Naive thymus-derived CD4-positive, alpha-beta T cell (primary cell): ENCODE data around the gene ACAD10. TPM values are rescaled to one million over a fixed set of nuclear protein-coding genes. Genes with fewer than 3 reads are reported as not detected.
"Not testable (repeated sequence)": the region's sequence is repeated elsewhere in the genome, so short reads cannot be mapped to it uniquely, and the experiment has no call there.

Source experiments
- ATAC-seq: fragments of 150-1000 bp; cut with Tn5 transposase; 2 replicates; pipeline ENCODE4 v1.10.0; 2021; ENCODE audit warnings: mild to moderate bottlenecking, moderate library complexity
- CTCF ChIA-PET: fragments of 350-600 bp; sonication (Branson Sonifier 250); formaldehyde crosslinking; loops from one replicate; lab custom pipeline; 2021; ENCODE audit warnings: antibody characterized with exemption; lab: Charles Lee
- POLR2A ChIA-PET: fragments of 350-600 bp; sonication (Branson Sonifier 250); formaldehyde crosslinking; loops from one replicate; lab custom pipeline; 2021; ENCODE audit warnings: antibody characterized with exemption, inconsistent platforms; lab: Charles Lee
- DNase-seq, 9 donors: peaks; one replicate each; pipeline versions ENCODE4 v3.0.0 to v3.0.0-alpha.2; 2020 to 2022; ENCODE audit warnings: mixed read lengths in 1 of 9
- H3K27ac ChIP-seq: one replicate; pipeline ENCODE4 v1.7.0; 2013; ENCODE audit warnings: mild to moderate bottlenecking, low read depth, low read length, moderate library complexity
- H3K27me3 ChIP-seq, 2 donors: one replicate each; pipeline ENCODE4 v1.7.0; 2013; ENCODE audit warnings: low read length in 2 of 2, mild to moderate bottlenecking in 2 of 2, moderate library complexity in 2 of 2; ENCODE audit not compliant: control insufficient read depth in 2 of 2, insufficient read depth in 2 of 2
- H3K36me3 ChIP-seq, 3 experiments: 1 replicate in 2 of 3; 2 replicates in 1 of 3; pipeline ENCODE4 v1.7.0; 2013; ENCODE audit warnings: low read length in 3 of 3, mild to moderate bottlenecking in 3 of 3, moderate library complexity in 1 of 3; ENCODE audit not compliant: insufficient read depth in 3 of 3, control insufficient read depth in 2 of 3
- H3K4me1 ChIP-seq, 2 donors: one replicate each; pipeline ENCODE4 v1.7.0; 2013; ENCODE audit warnings: low read length in 2 of 2, mild to moderate bottlenecking in 2 of 2, moderate library complexity in 1 of 2; ENCODE audit not compliant: control insufficient read depth in 2 of 2, insufficient read depth in 2 of 2
- H3K4me3 ChIP-seq: 2 replicates; pipeline ENCODE4 v1.7.0; 2013; ENCODE audit warnings: mild to moderate bottlenecking, low read length
- H3K9me3 ChIP-seq, 3 experiments: 1 replicate in 2 of 3; 2 replicates in 1 of 3; pipeline ENCODE4 v1.7.0; 2013; ENCODE audit warnings: low read length in 3 of 3; ENCODE audit not compliant: control insufficient read depth in 2 of 3
- H3K27ac Mint-ChIP-seq, 9 donors: one replicate each; pipeline ENCODE4 v1.8.0; 2020 to 2022; ENCODE audit warnings: mixed read lengths in 9 of 9, mild to moderate bottlenecking in 8 of 9, moderate library complexity in 5 of 9, inconsistent platforms in 2 of 9
- H3K27me3 Mint-ChIP-seq, 5 donors: one replicate each; pipeline ENCODE4 v1.8.0; 2021 to 2022; ENCODE audit warnings: mixed read lengths in 5 of 5, mild to moderate bottlenecking in 1 of 5
- H3K36me3 Mint-ChIP-seq, 5 donors: one replicate each; pipeline ENCODE4 v1.8.0; 2020 to 2022; ENCODE audit warnings: mixed read lengths in 5 of 5, mild to moderate bottlenecking in 3 of 5, inconsistent platforms in 1 of 5
- H3K4me1 Mint-ChIP-seq, 7 donors: one replicate each; pipeline ENCODE4 v1.8.0; 2020 to 2022; ENCODE audit warnings: mixed read lengths in 7 of 7, mild to moderate bottlenecking in 3 of 7, inconsistent platforms in 1 of 7
- H3K4me3 Mint-ChIP-seq, 10 donors: one replicate each; pipeline ENCODE4 v1.8.0; 2020 to 2022; ENCODE audit warnings: mild to moderate bottlenecking in 10 of 10, mixed read lengths in 10 of 10, moderate library complexity in 6 of 10, inconsistent platforms in 2 of 10
- H3K9me3 Mint-ChIP-seq, 11 donors: one replicate each; pipeline ENCODE4 v1.8.0; 2020 to 2022; ENCODE audit warnings: mixed read lengths in 11 of 11, mild to moderate bottlenecking in 4 of 11, inconsistent platforms in 1 of 11, moderate library complexity in 1 of 11
- intact Hi-C, 2 donors: fragments of 100-400 bp; cut with micrococcal nuclease; formaldehyde crosslinking; loops; one replicate each; pipeline ENCODE4 v1.15.1; 2023
- polyA plus RNA-seq, 2 donors: library from polyadenylated mRNA; unstranded; fragments of 300-500 nt; fragmentation: Illumina TruSeq; gene quantifications; one replicate each; pipeline ENCODE4 v1.2.3, GENCODE V29; 2021
- total RNA-seq, 6 experiments: library from RNA in 5 of 6; stranded (reverse) in 5 of 6; gene quantifications; 1 replicate in 5 of 6; 2 replicates in 1 of 6; pipeline ENCODE4 v1.2.3 and lab custom pipeline; 2021 to 2026

Gene ACAD10
- total and polyA plus RNA-seq, 7 experiments from 2014 or later: 10.4 to 65.3 (median 31.3) TPM

DNA sequence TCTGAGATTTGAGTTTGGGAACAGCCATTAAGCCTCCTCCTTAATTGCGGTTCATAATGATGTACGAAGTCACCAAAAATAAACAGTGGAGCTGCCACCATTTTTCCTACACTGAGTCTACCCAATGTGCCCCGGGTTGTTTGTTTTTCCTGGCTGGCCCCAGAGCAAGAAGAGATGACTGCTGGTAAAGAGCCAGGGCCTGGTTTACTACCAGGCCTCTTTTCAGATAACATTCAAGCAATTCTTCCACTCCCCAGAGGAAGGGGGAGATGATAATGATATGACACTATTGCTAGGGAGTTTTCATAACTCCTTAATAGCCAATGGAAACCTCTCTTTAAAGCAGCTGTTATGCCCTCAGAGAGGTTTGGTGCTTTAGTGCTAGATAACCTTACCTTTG lies 42.4 kb upstream of the ACAD10 start:
- intact Hi-C loops: loop anchor here in 1 of 2 donors (10.0 kb wide), 1 partner anchor 49 kb away; the partner anchor contains the start of gene ATXN2
- H3K27me3 ChIP-seq: no peaks in the 10 kb centered on the region
- no peaks in the 10 kb centered on the region for H3K4me1 ChIP-seq
- H3K27ac ChIP-seq: no peak overlapping the region
- H3K27me3 Mint-ChIP-seq: no peaks in the 10 kb centered on the region
- no peak overlapping the region for H3K27ac Mint-ChIP-seq
- peaks cover 15 to 57% (median 19%) of the 10 kb centered on the region in 3 experiments for H3K36me3 ChIP-seq
- H3K36me3 Mint-ChIP-seq: peaks cover 6 to 44% (median 15%) of the 10 kb centered on the region in 5 donors
- H3K9me3 Mint-ChIP-seq: no peaks in the 10 kb centered on the region
- CTCF ChIA-PET: no interaction called here
- ATAC-seq: no peak
- no peak overlapping the region for H3K4me3 Mint-ChIP-seq
- no peaks in the 10 kb centered on the region for H3K9me3 ChIP-seq
- POLR2A ChIA-PET: no interaction called here
- peaks cover 0 to 3% (median 0%) of the 10 kb centered on the region in 7 donors for H3K4me1 Mint-ChIP-seq
- H3K4me3 ChIP-seq: no peak overlapping the region
- no peak for DNase-seq

DNA sequence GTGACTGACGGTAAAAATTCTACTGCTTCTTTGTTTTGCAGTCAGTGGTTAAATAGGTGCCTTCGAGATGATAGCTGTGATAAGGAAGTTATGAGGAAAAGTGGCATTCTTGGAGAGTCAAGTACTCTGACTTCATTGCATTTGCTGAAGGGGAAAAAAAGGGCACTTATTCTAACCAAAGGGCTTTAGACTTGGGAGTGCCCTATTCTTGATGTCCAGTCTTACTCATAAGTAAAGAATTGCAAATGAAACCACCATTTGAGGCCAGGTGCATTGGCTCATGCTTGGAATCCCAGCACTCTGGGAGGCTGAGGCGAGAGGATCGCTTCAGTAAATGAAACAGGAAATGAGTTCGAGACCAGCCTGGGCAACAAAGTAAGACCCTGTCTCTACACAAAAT lies 40.4 kb upstream of the ACAD10 start:
- Histone ChIP-seq H3K9me3 (no peaks in the 10 kb centered on the region), H3K27ac (no peak overlapping the region), H3K4me1 (no peaks in the 10 kb centered on the region), H3K36me3 (peaks cover 15 to 73% (median 24%) of the 10 kb centered on the region in 3 experiments), H3K4me3 (no peak overlapping the region), H3K27me3 (no peaks in the 10 kb centered on the region)
- CTCF ChIA-PET: no interaction called here
- peaks cover 13 to 46% (median 20%) of the 10 kb centered on the region in 5 donors for H3K36me3 Mint-ChIP-seq
- DNase-seq (no peak), ATAC-seq (no peak)
- POLR2A ChIA-PET: no interaction called here
- H3K27ac Mint-ChIP-seq: no peak overlapping the region
- intact Hi-C loops: loop anchor here in 1 of 2 donors (10.0 kb wide), 1 partner anchor 51 kb away; the partner anchor contains the start of gene ATXN2
- H3K27me3 Mint-ChIP-seq: no peaks in the 10 kb centered on the region
- H3K4me1 Mint-ChIP-seq: peaks cover 0 to 3% (median 0%) of the 10 kb centered on the region in 7 donors
- no peak overlapping the region for H3K4me3 Mint-ChIP-seq
- H3K9me3 Mint-ChIP-seq: no peaks in the 10 kb centered on the region

DNA sequence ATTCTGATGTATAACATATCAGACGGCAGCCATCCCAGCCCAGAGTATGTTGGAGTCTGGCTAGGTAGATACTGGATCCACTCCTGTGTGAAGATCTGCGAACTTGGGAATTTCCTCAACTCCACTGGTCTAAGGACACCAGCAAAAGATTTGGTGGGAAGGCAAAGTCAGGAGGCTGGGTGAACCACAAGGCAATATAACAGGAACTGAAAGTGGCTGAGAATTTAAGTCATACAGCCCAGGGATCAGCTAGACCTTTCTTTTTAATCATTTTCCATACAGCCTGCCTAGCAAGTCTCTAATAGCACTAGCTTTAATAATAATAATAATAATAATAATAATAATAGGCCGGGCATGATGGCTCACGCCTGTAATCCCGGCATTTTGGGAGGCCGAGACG lies 34.9 kb upstream of the ACAD10 start:
- H3K27ac Mint-ChIP-seq: no peak overlapping the region
- no peaks in the 10 kb centered on the region for H3K4me1 ChIP-seq
- ChIA-PET CTCF (no interaction called here), POLR2A (no interaction called here)
- H3K27me3 Mint-ChIP-seq: no peaks in the 10 kb centered on the region
- ATAC-seq (no peak), DNase-seq (no peak)
- no peak overlapping the region for H3K4me3 ChIP-seq
- H3K36me3 Mint-ChIP-seq: peaks cover 14 to 38% (median 21%) of the 10 kb centered on the region in 5 donors
- H3K27me3 ChIP-seq: no peaks in the 10 kb centered on the region
- no peaks in the 10 kb centered on the region for H3K9me3 ChIP-seq
- H3K36me3 ChIP-seq: peaks cover 17 to 74% (median 17%) of the 10 kb centered on the region in 3 experiments
- no peak overlapping the region for H3K27ac ChIP-seq
- intact Hi-C loops: no loop called here
- no peak overlapping the region for H3K4me3 Mint-ChIP-seq
- peaks cover 0 to 5% (median 0%) of the 10 kb centered on the region in 7 donors for H3K4me1 Mint-ChIP-seq
- no peaks in the 10 kb centered on the region for H3K9me3 Mint-ChIP-seq

- DNase-seq, intact Hi-C loops, H3K27me3 Mint-ChIP-seq, CTCF ChIA-PET, H3K27me3 ChIP-seq, H3K27ac ChIP-seq, H3K4me3 ChIP-seq, ATAC-seq, POLR2A ChIA-PET, H3K4me1 Mint-ChIP-seq, H3K9me3 Mint-ChIP-seq, H3K9me3 ChIP-seq, H3K27ac Mint-ChIP-seq, H3K4me3 Mint-ChIP-seq, H3K4me1 ChIP-seq: not testable (repeated sequence)
- H3K36me3 ChIP-seq: peaks cover 21 to 72% (median 22%) of the 10 kb centered on the region in 3 experiments
- H3K36me3 Mint-ChIP-seq: peaks cover 10 to 32% (median 18%) of the 10 kb centered on the region in 5 donors
Observed at GRCh38 chr12:111652530-111652929, 33.3 kb upstream of the ACAD10 start.

DNA sequence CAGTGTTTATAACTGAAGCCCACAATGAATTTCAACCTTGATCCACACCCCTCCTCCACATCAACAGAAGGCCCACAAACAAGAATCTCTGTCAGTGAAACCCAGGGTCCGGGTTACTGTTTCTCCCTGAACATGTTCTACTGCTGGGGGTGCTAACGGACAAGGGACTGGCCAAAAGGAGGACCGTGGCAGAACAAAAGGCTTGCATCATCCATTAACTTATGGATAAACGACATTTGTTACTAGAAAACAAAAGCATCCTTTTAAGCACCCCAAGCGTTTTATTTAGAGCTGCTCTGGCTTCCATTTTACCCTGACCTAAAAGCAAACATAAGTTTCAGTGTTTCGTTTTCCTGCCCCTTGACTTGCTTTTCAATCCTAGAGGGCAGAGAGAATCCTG lies 32.3 kb upstream of the ACAD10 start:
- ChIA-PET POLR2A (no interaction called here), CTCF (no interaction called here)
- Histone ChIP-seq H3K27me3 (no peaks in the 10 kb centered on the region), H3K9me3 (no peaks in the 10 kb centered on the region), H3K36me3 (peaks cover 21 to 77% (median 24%) of the 10 kb centered on the region in 3 experiments), H3K4me1 (no peaks in the 10 kb centered on the region), H3K27ac (no peak overlapping the region), H3K4me3 (no peak overlapping the region)
- no peaks in the 10 kb centered on the region for H3K9me3 Mint-ChIP-seq
- DNase-seq (no peak), ATAC-seq (no peak)
- no peak overlapping the region for H3K27ac Mint-ChIP-seq
- H3K4me1 Mint-ChIP-seq: peaks cover 0 to 5% (median 0%) of the 10 kb centered on the region in 7 donors
- no peak overlapping the region for H3K4me3 Mint-ChIP-seq
- peaks cover 12 to 36% (median 18%) of the 10 kb centered on the region in 5 donors for H3K36me3 Mint-ChIP-seq
- no peaks in the 10 kb centered on the region for H3K27me3 Mint-ChIP-seq
- intact Hi-C loops: no loop called here

DNA sequence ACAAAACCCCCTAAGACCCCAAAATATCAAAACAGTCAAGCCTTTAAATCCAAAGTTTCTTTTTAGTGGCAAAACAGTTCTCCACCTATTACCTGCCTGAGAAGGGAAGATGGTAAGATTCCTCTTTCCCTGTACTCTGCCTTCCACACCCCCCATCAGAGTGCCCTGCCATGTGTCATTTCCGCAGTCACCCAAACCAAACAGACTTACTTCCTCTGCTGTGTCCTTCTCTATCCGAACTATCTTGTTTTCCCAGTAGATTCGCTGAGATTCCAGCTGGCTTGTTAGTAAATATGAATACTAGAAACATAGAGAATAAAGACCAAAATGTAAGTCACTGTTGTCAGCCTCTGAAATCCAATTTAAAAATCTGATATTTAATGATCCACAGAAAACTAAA lies 30.5 kb upstream of the ACAD10 start:
- ChIA-PET CTCF (no interaction called here), POLR2A (no interaction called here)
- Mint-ChIP-seq H3K27me3 (no peaks in the 10 kb centered on the region), H3K9me3 (no peaks in the 10 kb centered on the region), H3K4me1 (peaks cover 0 to 5% (median 0%) of the 10 kb centered on the region in 7 donors), H3K27ac (peak overlapping the region in 1 of 9 donors; percentile 26), H3K36me3 (peaks cover 11 to 37% (median 22%) of the 10 kb centered on the region in 5 donors), H3K4me3 (no peak overlapping the region)
- Histone ChIP-seq H3K27me3 (no peaks in the 10 kb centered on the region), H3K9me3 (no peaks in the 10 kb centered on the region), H3K4me3 (no peak overlapping the region), H3K36me3 (peaks cover 25 to 74% (median 29%) of the 10 kb centered on the region in 3 experiments), H3K27ac (no peak overlapping the region), H3K4me1 (no peaks in the 10 kb centered on the region)
- ATAC-seq (no peak), DNase-seq (no peak)
- intact Hi-C loops: no loop called here

GRCh38 chr12:111656016-111656415 lies 29.8 kb upstream of the ACAD10 start:
- ChIA-PET CTCF (no interaction called here), POLR2A (no interaction called here)
- H3K4me1 ChIP-seq: no peaks in the 10 kb centered on the region
- no peak overlapping the region for H3K27ac ChIP-seq
- Mint-ChIP-seq H3K27ac (peak overlapping the region in 2 of 9 donors; percentile 7 to 51), H3K4me1 (peaks cover 0 to 5% (median 0%) of the 10 kb centered on the region in 7 donors), H3K36me3 (peaks cover 11 to 41% (median 22%) of the 10 kb centered on the region in 5 donors), H3K4me3 (no peak overlapping the region), H3K27me3 (no peaks in the 10 kb centered on the region), H3K9me3 (no peaks in the 10 kb centered on the region)
- no peak for DNase-seq
- intact Hi-C loops: no loop called here
- H3K27me3 ChIP-seq: no peaks in the 10 kb centered on the region
- no peak overlapping the region for H3K4me3 ChIP-seq
- no peaks in the 10 kb centered on the region for H3K9me3 ChIP-seq
- no peak for ATAC-seq
- peaks cover 25 to 74% (median 29%) of the 10 kb centered on the region in 3 experiments for H3K36me3 ChIP-seq
